Mesendoderm (in vitro differentiated cells): ENCODE results near the gene YKT6.

Source experiments
- DNase-seq: peaks from one replicate; pipeline ENCODE4 v3.0.0; 2013
- H2AK5ac ChIP-seq: 2 replicates; pipeline ENCODE4 v1.6.1; 2013; ENCODE audit warnings: low read length, inconsistent platforms
- H2BK120ac ChIP-seq: 2 replicates; pipeline ENCODE4 v1.6.1; 2013; ENCODE audit warnings: low read depth, mild to moderate bottlenecking, low read length, moderate library complexity, mixed read lengths
- H2BK15ac ChIP-seq: replicated peaks from 2 replicates; pipeline ENCODE4 v1.6.1; 2013; ENCODE audit warnings: low read depth, mild to moderate bottlenecking, moderate library complexity
- H2BK5ac ChIP-seq: 2 replicates; pipeline ENCODE4 v1.6.1; 2013; ENCODE audit warnings: low read length, inconsistent platforms
- H3K18ac ChIP-seq: 2 replicates; pipeline ENCODE4 v1.6.1; 2013; ENCODE audit warnings: mild to moderate bottlenecking, low read length, mixed read lengths
- H3K23ac ChIP-seq: one replicate; pipeline ENCODE4 v1.6.1; 2013; ENCODE audit warnings: low read length
- H3K27ac ChIP-seq: 2 replicates; pipeline ENCODE4 v1.5.1; 2013; ENCODE audit warnings: low read depth, mild to moderate bottlenecking, inconsistent platforms, low read length, moderate library complexity
- H3K27me3 ChIP-seq: 2 replicates; pipeline ENCODE4 v1.6.1; 2013; ENCODE audit warnings: low read length, control low read depth, mild to moderate bottlenecking, inconsistent platforms; ENCODE audit not compliant: insufficient read depth, poor library complexity
- H3K36me3 ChIP-seq: 2 replicates; pipeline ENCODE4 v1.6.1; 2013; ENCODE audit warnings: low read length, inconsistent platforms; ENCODE audit not compliant: control insufficient read depth, insufficient read depth
- H3K4ac ChIP-seq: one replicate; pipeline ENCODE4 v1.6.1; 2013; ENCODE audit warnings: low read depth, mild to moderate bottlenecking, low read length, moderate library complexity
- H3K4me1 ChIP-seq: 2 replicates; pipeline ENCODE4 v1.6.1; 2013; ENCODE audit warnings: low read depth, low read length, inconsistent platforms; ENCODE audit not compliant: control insufficient read depth
- H3K4me2 ChIP-seq: 2 replicates; pipeline ENCODE4 v1.6.1; 2013; ENCODE audit warnings: low read length
- H3K4me3 ChIP-seq: 2 replicates; pipeline ENCODE4 v1.5.1; 2013; ENCODE audit warnings: mild to moderate bottlenecking, low read length
- H3K56ac ChIP-seq: one replicate; pipeline ENCODE4 v1.6.1; 2013; ENCODE audit warnings: low read length
- H3K79me1 ChIP-seq: 2 replicates; pipeline ENCODE4 v1.6.1; 2013; ENCODE audit warnings: low read length, inconsistent platforms
- H3K79me2 ChIP-seq: 2 replicates; pipeline ENCODE4 v1.6.1; 2013; ENCODE audit warnings: mild to moderate bottlenecking, low read length; ENCODE audit not compliant: control insufficient read depth, insufficient read depth
- H3K9ac ChIP-seq: 2 replicates; pipeline ENCODE4 v1.6.1; 2013; ENCODE audit warnings: low read length, inconsistent platforms
- H4K5ac ChIP-seq: one replicate; pipeline ENCODE4 v1.6.1; 2013; ENCODE audit warnings: low read length
- H4K8ac ChIP-seq: one replicate; pipeline ENCODE4 v1.6.1; 2013; ENCODE audit warnings: low read depth, mild to moderate bottlenecking, control low read depth, low read length, moderate library complexity
- WGBS: extraction: QIAGEN DNeasy Blood & Tissue Kit; methylation state at CpG from one replicate; pipeline ENCODE4 v1.1.7; 2013; ENCODE audit warnings: low lambda C conversion rate, missing lambda C conversion rate; ENCODE audit not compliant: insufficient coverage; ENCODE audit errors: extremely low coverage; 5-methylcytosine and 5-hydroxymethylcytosine counted together

The YKT6 gene

GRCh38 chr7:44220358-44221112 lies 19.8 kb downstream of the YKT6 start:
- Histone ChIP-seq H3K27me3 (no peaks in the 10 kb centered on the region), H2BK120ac (no peak overlapping the region)
- WGBS: no CpG with 5 or more reads among the region's 24 CpGs

GRCh38 chr7:44221231-44221791 lies 20.5 kb downstream of the YKT6 start:
- WGBS: no CpG with 5 or more reads among the region's 30 CpGs
- Histone ChIP-seq H3K27ac (no peak overlapping the region), H3K9ac (no peak overlapping the region), H2BK120ac (no peak overlapping the region), H3K79me1 (no peaks in the 10 kb centered on the region), H3K4ac (no peak overlapping the region), H2BK5ac (no peak overlapping the region), H3K18ac (no peak overlapping the region), H3K79me2 (no peaks in the 10 kb centered on the region), H3K23ac (no peak overlapping the region), H3K4me1 (peaks cover 4% of the 10 kb centered on the region), H3K4me3 (no peak overlapping the region), H2AK5ac (no peak overlapping the region), H4K8ac (no peak overlapping the region), H3K27me3 (no peaks in the 10 kb centered on the region), H4K5ac (no peak overlapping the region), H3K36me3 (no peaks in the 10 kb centered on the region), H2BK15ac (no peak overlapping the region), H3K56ac (no peak overlapping the region), H3K4me2 (no peak overlapping the region)
- no peak for DNase-seq

More at GRCh38 chr7:44220358-44221112, 19.8 kb downstream of the YKT6 start:
- H4K8ac ChIP-seq: no peak overlapping the region
- H3K79me1 ChIP-seq: no peaks in the 10 kb centered on the region
- no peak overlapping the region for H3K4me3 ChIP-seq
- H4K5ac ChIP-seq: no peak overlapping the region
- H2AK5ac ChIP-seq: no peak overlapping the region
- H3K4ac ChIP-seq: no peak overlapping the region
- no peak overlapping the region for H3K18ac ChIP-seq
- H3K9ac ChIP-seq: no peak overlapping the region
- H3K4me2 ChIP-seq: no peak overlapping the region
- no peak overlapping the region for H2BK15ac ChIP-seq
- H2BK5ac ChIP-seq: no peak overlapping the region
- H3K56ac ChIP-seq: no peak overlapping the region
- H3K4me1 ChIP-seq: peaks cover 4% of the 10 kb centered on the region
- DNase-seq: no peak
- no peaks in the 10 kb centered on the region for H3K36me3 ChIP-seq
- H3K79me2 ChIP-seq: no peaks in the 10 kb centered on the region
- H3K27ac ChIP-seq: no peak overlapping the region
- no peak overlapping the region for H3K23ac ChIP-seq

- Histone ChIP-seq H2AK5ac (no peak overlapping the region), H2BK15ac (no peak overlapping the region), H3K36me3 (no peaks in the 10 kb centered on the region), H2BK120ac (no peak overlapping the region), H3K4ac (no peak overlapping the region), H3K4me1 (peaks cover 4% of the 10 kb centered on the region), H3K23ac (no peak overlapping the region), H4K5ac (no peak overlapping the region), H2BK5ac (no peak overlapping the region), H3K4me3 (no peak overlapping the region), H3K18ac (no peak overlapping the region), H3K79me1 (no peaks in the 10 kb centered on the region), H3K4me2 (no peak overlapping the region), H3K27me3 (no peaks in the 10 kb centered on the region), H3K79me2 (no peaks in the 10 kb centered on the region), H3K27ac (no peak overlapping the region), H3K9ac (no peak overlapping the region), H4K8ac (no peak overlapping the region), H3K56ac (no peak overlapping the region)
- DNase-seq: no peak
- no CpG with 5 or more reads among the region's 11 CpGs for WGBS
These were observed 21.3 kb downstream of the YKT6 start for GRCh38 chr7:44222074-44222473.

- no peak overlapping the region for H2BK120ac ChIP-seq
- no peak overlapping the region for H3K4me3 ChIP-seq
- H2AK5ac ChIP-seq: no peak overlapping the region
- no peak overlapping the region for H4K5ac ChIP-seq
- no peaks in the 10 kb centered on the region for H3K79me2 ChIP-seq
- peaks cover 4% of the 10 kb centered on the region for H3K4me1 ChIP-seq
- H3K23ac ChIP-seq: no peak overlapping the region
- H2BK15ac ChIP-seq: no peak overlapping the region
- no peak overlapping the region for H3K4ac ChIP-seq
- H3K4me2 ChIP-seq: no peak overlapping the region
- no peaks in the 10 kb centered on the region for H3K79me1 ChIP-seq
- no peak overlapping the region for H2BK5ac ChIP-seq
- no peak overlapping the region for H4K8ac ChIP-seq
- no peak overlapping the region for H3K9ac ChIP-seq
- H3K18ac ChIP-seq: no peak overlapping the region
- no peaks in the 10 kb centered on the region for H3K36me3 ChIP-seq
- no peak overlapping the region for H3K27ac ChIP-seq
- DNase-seq: no peak
- no peak overlapping the region for H3K56ac ChIP-seq
- no CpG with 5 or more reads among the region's 11 CpGs for WGBS
- no peaks in the 10 kb centered on the region for H3K27me3 ChIP-seq
These were observed 22.0 kb downstream of the YKT6 start for GRCh38 chr7:44222776-44223261.

DNA sequence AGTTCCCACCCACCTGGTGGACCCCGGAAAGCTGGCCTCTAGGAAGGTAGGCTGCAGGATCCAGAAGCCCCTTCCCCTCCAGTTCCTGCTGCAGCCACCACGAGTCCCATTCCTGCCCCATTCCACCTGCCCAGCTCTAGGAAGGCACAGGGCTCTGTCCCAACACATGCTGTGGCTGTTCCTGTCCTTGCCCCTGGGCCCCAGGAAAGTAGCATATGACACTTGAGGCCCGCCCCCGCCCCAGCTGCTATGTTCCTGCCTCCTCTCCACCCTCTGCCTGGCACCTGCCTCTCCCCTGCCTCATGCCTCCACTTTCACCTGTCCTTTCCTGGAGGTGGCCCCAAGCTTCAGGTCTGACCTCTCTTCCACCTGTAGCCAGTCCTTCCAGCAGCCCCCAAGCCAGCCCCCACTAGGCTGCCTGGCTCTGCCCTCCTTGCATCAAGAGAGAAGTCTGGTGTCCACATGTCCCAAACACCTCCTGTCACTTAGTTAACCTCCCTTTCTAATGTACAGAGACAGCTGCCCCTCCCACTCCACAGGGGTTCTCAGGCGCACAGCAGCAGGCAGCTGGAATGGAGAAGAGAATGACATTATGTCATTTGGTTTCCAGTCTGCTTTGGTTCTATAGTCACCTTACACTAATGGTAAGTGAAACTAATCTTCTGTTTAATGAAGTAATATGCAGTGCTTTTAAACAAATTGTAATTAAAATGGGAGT lies 22.7 kb downstream of the YKT6 start:
- no CpG with 5 or more reads among the region's 5 CpGs for WGBS
- Histone ChIP-seq H4K8ac (no peak overlapping the region), H3K23ac (no peak overlapping the region), H3K4me1 (peaks cover 3% of the 10 kb centered on the region), H3K79me2 (no peaks in the 10 kb centered on the region), H2BK5ac (no peak overlapping the region), H3K27me3 (no peaks in the 10 kb centered on the region), H3K18ac (no peak overlapping the region), H2BK15ac (no peak overlapping the region), H2AK5ac (no peak overlapping the region), H2BK120ac (no peak overlapping the region), H3K4ac (no peak overlapping the region), H3K56ac (no peak overlapping the region), H3K36me3 (no peaks in the 10 kb centered on the region), H4K5ac (no peak overlapping the region), H3K9ac (no peak overlapping the region), H3K4me3 (no peak overlapping the region), H3K27ac (no peak overlapping the region), H3K4me2 (no peak overlapping the region), H3K79me1 (no peaks in the 10 kb centered on the region)
- no peak for DNase-seq
